GM18498 (cell line): ENCODE results near the gene DTNB.
A peak's percentile ranks its signal among the peaks of the same experiment; 100 is the strongest.

Experiments
- ATAC-seq: cut with Tn5 transposase; IDR thresholded peaks from one replicate; pipeline ENCODE4 v1.9.1; 2021; ENCODE audit warnings: mild to moderate bottlenecking, moderate library complexity; ENCODE audit not compliant: unreplicated experiment

DTNB gene

DNA sequence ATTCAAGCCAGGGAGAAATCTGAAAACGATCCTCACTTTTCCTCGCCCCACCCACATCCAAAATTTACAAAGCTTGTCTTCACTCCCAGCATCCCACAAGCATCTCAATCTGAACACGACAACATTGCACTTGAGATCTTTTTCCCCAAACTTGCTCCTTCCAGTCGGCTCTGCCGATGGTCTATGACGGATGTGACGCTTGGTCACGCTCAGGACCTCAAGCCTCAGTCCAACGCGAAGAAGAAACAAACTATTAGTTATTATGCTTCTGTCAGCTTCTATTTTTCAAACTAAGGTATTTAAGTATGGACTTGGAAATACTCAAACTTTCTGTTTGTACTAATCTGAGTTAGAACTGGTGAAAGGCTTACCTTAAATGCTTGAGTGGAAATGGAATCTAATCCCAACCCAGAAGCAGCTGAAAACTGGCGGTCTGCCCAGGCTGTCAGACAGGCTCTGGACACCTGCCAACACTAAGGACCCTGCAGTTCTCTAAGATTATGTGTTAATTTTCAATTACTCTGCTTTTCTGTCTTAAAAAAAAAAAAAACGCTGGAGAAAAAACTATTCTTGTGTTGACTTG is 199.5 kb downstream of the DTNB start:
- no peak for ATAC-seq

GRCh38 chr2:25473131-25473530 is 200.2 kb downstream of the DTNB start:
- ATAC-seq: no peak

DNA sequence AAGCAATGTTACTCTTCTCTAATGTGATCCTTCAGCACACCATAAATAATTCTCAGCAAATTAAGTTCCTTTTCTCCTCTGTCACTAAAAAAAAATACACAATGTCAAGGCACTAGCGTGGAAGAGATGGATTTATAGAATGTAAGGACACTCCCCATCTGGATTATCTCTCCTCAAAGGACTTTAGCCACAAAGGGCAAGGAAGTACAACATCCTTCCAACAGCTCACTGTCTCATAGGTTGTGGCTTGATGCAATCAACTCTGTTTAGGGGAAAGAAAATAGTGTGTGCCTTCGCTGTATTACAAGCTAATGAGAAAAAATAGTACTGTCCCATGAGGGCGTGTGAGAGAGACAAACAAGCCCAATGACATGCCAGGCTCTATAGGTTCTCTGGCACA is 202.6 kb downstream of the DTNB start:
- no peak for ATAC-seq

DNA sequence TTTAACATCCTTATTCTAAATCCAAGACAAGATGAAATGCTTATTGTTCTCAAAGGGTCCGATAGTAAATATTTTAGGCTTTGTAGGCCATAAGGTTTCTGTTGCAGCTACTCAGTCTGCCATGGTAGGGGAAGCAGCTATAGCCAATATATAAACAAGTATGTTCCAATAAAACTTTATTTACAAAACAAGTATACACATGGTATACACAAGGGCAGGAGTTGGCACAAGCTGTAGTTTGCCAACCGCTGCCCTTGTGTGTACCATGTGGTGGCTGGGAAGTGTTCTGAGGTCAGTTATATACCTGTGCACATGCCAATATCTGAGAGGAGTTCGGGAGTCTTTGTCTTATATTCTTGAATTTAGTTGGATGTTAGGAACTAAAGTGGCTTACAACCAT is 205.6 kb downstream of the DTNB start:
- ATAC-seq: no peak

GRCh38 chr2:25462021-25462420 is 211.4 kb downstream of the DTNB start:
- ATAC-seq: no peak

DNA sequence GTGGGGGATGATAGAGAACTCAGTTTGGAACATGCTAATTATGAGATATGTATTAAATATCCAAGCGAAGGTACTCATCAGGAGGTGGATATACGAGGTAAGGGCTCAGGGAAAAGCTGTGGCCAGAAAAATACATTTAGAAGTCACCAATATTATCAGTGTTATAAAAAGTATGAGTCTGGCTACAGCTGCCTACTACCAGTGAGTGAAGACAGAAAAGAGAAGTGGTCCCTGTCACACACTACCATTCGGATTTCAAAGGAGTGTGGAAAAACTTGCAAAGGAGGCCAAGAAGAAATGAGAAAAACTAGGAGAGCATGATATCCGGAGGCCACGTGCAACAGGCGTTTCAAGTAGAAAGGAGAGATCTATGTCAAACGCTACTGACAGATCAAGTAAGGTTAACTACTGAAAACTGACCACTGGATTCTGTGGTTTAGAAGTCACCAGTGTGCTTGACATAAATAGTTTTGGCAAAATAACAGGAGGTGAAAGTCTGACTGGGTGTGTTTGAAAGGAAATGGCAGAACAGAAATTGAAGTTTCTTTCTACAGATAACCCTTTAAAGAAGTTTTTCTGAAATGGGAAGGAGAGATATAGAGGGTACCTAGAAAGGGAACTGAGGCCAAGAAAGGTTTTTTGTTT is 213.0 kb downstream of the DTNB start:
- ATAC-seq: no peak

GRCh38 chr2:25454824-25455611 is 218.4 kb downstream of the DTNB start:
- no peak for ATAC-seq

GRCh38 chr2:25453199-25453905 is 220.0 kb downstream of the DTNB start:
- ATAC-seq: peak; percentile 79

GRCh38 chr2:25448808-25449207 is 224.6 kb downstream of the DTNB start:
- ATAC-seq: no peak

- ATAC-seq: no peak
These were observed 226.4 kb downstream of the DTNB start for GRCh38 chr2:25447018-25447417.

DNA sequence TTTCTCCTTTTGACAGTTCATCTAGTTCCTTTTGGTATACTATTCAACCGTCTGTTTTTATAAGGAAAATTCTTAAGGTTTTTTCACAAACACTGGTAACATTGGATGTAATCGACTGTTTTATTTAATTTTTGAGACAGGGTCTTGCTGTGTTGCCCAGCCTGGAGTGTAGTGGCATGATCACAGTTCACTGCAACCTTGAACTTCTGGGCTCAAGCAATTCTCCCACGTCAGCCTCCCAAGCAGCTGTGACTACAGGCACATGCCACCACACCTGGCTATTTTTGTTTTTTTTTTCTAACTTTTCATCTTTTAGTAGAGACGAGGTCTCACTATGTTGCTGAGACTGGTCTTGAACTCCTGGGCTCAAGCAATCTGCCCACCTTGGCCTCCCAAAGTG is 227.3 kb downstream of the DTNB start:
- no peak for ATAC-seq

DNA sequence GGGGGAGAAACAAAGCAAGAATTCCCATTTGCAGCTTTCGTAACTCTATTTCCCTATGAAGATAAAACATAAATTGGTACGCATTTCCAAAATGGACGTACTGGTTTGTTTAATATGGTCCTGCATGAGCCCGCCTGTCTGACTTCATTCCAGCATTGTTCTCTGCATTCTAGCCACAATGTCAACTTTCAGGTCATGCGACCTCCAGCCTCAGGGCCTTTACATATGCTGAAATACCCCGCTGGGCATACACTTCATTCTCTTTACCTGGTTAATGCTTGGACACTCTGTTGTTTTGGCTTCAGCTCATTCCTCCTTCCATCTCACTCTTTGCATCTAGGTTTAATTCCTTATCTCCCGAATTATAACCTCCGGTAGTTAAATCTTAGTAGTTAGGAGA is 227.9 kb downstream of the DTNB start:
- ATAC-seq: no peak

- no peak for ATAC-seq
These were observed 228.6 kb downstream of the DTNB start for GRCh38 chr2:25444608-25445270.

GRCh38 chr2:25443766-25444165 is 229.6 kb downstream of the DTNB start:
- no peak for ATAC-seq

DNA sequence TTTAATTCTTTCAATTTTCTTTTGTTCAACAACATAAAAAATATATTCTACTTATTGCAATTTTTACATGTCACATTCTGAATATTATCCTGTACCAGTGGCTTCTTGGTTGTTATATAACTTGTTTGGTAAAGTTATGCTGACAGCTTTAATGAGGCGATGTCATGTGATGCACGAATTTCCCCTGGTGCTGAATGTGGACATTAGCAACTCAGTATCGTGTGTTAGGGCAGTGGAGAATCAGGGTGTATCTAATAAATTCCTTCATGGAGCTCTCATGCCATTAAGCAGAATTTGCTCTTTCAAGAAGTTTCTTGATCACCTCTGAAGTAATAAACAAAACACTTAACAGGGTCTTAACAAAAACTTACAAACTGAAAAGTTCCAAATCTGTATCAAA is 232.0 kb downstream of the DTNB start:
- ATAC-seq: no peak

DNA sequence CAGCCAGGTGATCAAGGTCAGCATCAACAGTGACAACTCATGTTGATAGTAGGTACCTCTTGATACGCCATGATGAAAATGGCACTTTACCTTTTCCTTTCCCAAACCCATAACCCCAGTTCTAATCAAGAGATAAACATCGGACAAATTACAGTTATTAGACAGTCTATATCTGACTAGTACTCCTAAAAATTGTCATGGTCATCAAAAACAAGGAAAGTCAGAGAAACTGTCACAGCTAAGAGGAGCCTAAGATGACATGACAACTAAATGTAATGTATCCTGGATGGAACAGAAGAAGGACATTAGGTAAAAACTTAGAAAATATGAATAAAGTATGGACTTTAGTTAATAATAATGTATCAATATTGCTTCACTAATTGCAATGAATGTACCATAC is 234.6 kb downstream of the DTNB start:
- no peak for ATAC-seq

GRCh38 chr2:25437881-25438662 is 235.3 kb downstream of the DTNB start:
- no peak for ATAC-seq

DNA sequence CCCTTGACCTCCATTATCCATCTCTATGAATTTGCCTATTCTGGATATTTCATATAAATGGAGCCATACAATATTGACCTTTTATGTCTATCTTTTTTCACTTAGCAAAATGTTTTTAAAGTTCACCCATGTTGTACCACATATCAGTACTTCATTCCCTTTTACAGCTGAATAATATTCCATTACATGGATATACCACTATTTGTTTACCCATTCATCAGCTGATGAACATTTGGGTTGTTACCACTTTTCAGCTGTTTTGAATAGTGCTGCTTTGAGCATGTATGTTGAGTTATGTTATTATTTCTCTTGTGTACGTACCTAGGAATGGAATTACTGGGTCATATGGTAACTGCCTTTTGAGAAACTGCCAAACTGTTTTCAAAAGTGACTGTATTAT is 238.0 kb downstream of the DTNB start:
- ATAC-seq: no peak

DNA sequence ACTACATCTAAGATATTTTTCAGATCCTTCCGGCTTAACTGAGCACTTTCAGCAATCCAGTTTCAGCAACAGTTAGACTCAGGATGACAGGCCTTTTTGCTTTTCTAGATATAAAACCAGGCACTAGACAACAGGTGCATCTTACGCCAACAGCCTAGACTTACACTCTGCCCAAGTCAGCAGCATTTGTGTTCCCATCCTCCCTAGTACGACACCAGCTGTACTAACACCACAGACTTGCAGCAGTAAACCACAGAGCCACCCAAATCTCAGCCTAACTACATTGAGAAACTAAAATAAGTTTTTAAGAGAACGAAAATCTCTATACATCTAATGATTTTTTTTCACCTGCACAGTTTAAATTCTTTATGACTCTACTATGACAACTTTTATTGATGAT is 241.8 kb downstream of the DTNB start:
- ATAC-seq: no peak

- ATAC-seq: no peak
These were observed 242.8 kb downstream of the DTNB start for GRCh38 chr2:25430556-25430955.
